Fibroblast of lung (primary cell): ENCODE data around the gene PIK3CD. TPM values are rescaled to one million over a fixed set of nuclear protein-coding genes. Genes with fewer than 3 reads are reported as not detected.

Source experiments
- DNase-seq, 2 donors: peaks; one replicate each; pipeline versions ENCODE4 v3.0.0 to v3.0.0-alpha.2; 2010; ENCODE audit warnings: low read depth in 2 of 2
- H2AFZ ChIP-seq: 2 replicates; pipeline ENCODE4 v1.5.1; 2012; ENCODE audit warnings: low read length, control low read depth, inconsistent platforms
- H3K27ac ChIP-seq: 2 replicates; pipeline ENCODE4 v1.5.1; 2011; ENCODE audit warnings: low read length, control low read depth; ENCODE audit not compliant: insufficient read depth
- H3K27me3 ChIP-seq: 2 replicates; pipeline ENCODE4 v1.5.1; 2011; ENCODE audit warnings: mild to moderate bottlenecking, low read length; ENCODE audit not compliant: control insufficient read depth, insufficient read depth
- H3K36me3 ChIP-seq: 2 replicates; pipeline ENCODE4 v1.5.1; 2011; ENCODE audit warnings: low read length; ENCODE audit not compliant: control insufficient read depth, insufficient read depth
- H3K4me1 ChIP-seq: 2 replicates; pipeline ENCODE4 v1.5.1; 2011; ENCODE audit warnings: low read length; ENCODE audit not compliant: control insufficient read depth, insufficient read depth; ENCODE audit errors: extremely low read depth
- H3K4me2 ChIP-seq: 2 replicates; pipeline ENCODE4 v1.5.1; 2011; ENCODE audit warnings: low read length, control low read depth; ENCODE audit not compliant: insufficient read depth; ENCODE audit errors: extremely low read depth
- H3K4me3 ChIP-seq, 4 experiments: fragments of 200-600 bp in 1 of 4; sonication (generic) in 1 of 4; replicated peaks in 1 of 4; 2 replicates each; pipeline ENCODE4 v1.5.1; 2011 to 2016; ENCODE audit warnings: low read length in 4 of 4, low read depth in 3 of 4, mild to moderate bottlenecking in 3 of 4, control low read depth in 2 of 4, inconsistent platforms in 1 of 4, mixed read lengths in 1 of 4; ENCODE audit not compliant: insufficient read depth in 1 of 4; ENCODE audit errors: control extremely low read depth in 1 of 4
- H3K79me2 ChIP-seq: 2 replicates; pipeline ENCODE4 v1.5.1; 2012; ENCODE audit warnings: mild to moderate bottlenecking, low read length, inconsistent platforms; ENCODE audit not compliant: control insufficient read depth, insufficient read depth
- H3K9ac ChIP-seq: 2 replicates; pipeline ENCODE4 v1.5.1; 2011; ENCODE audit warnings: mild to moderate bottlenecking, low read length, control low read depth; ENCODE audit not compliant: insufficient read depth
- H3K9me3 ChIP-seq: 2 replicates; pipeline ENCODE4 v1.5.1; 2012; ENCODE audit warnings: low read depth, low read length; ENCODE audit not compliant: control insufficient read depth, insufficient read depth
- H4K20me1 ChIP-seq: 2 replicates; pipeline ENCODE4 v1.5.1; 2011; ENCODE audit warnings: low read length; ENCODE audit not compliant: control insufficient read depth, insufficient read depth; ENCODE audit errors: extremely low read depth
- EZH2 ChIP-seq: IDR thresholded peaks from 2 replicates; pipeline ENCODE4 v1.5.1; 2012; ENCODE audit warnings: low read length, control low read depth, mild to moderate bottlenecking; ENCODE audit errors: missing control alignments
- polyA plus RNA-seq, 2 donors: library from polyadenylated mRNA; depleted of rRNA in 1 of 2; stranded (reverse) in 1 of 2; unstranded in 1 of 2; fragments of >200 nt; gene quantifications; 2 replicates each; pipeline ENCODE4 v1.2.1, GENCODE V29; 2011 to 2012; ENCODE audit warnings: missing spikeins in 1 of 2
- total RNA-seq: library from RNA; depleted of rRNA; stranded (reverse); fragments of >200 nt; gene quantifications from 2 replicates; pipeline ENCODE4 v1.2.1, GENCODE V29; 2014
- TF ChIP-seq, protein P1 (sequence below), 2 donors: IDR thresholded peaks in 1 of 2; conservative IDR thresholded peaks in 1 of 2; 1 replicate in 1 of 2; 2 replicates in 1 of 2; pipeline ENCODE4 v1.5.1; 2011 to 2012; ENCODE audit warnings: low read length in 2 of 2, control low read depth in 1 of 2, inconsistent platforms in 1 of 2, low read depth in 1 of 2, mild to moderate bottlenecking in 1 of 2

Gene PIK3CD
- total and polyA plus RNA-seq, 2 donors (not counting 1 experiment from before 2014, with no cell fraction given): 2.8 to 6.4 TPM

DNA sequence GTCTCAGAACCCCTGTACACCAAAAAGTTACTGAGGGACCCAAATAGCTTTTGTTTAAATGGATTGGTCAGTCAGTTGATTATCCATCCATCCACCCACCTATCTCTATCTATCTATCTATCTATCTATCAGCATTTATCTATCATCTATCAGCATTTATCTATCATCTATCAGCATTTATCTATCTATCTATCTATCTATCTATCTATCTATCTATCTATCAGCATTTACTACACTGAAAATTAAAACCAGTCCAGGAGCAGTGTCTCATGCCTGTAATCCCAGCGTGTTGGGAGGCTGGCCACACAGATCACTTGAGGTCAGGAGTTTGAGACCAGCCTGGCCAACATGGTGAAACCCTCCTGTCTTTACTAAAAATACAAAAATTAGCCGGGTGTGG lies 125.2 kb downstream of the PIK3CD start:
- H3K27ac ChIP-seq: no peak overlapping the region
- no peak overlapping the region for H3K9ac ChIP-seq
- H3K36me3 ChIP-seq: peaks cover 2% of the 10 kb centered on the region
- H3K9me3 ChIP-seq: no peaks in the 10 kb centered on the region
- H4K20me1 ChIP-seq: no peaks in the 10 kb centered on the region
- no peak for DNase-seq
- TF ChIP-seq, protein P1, sequence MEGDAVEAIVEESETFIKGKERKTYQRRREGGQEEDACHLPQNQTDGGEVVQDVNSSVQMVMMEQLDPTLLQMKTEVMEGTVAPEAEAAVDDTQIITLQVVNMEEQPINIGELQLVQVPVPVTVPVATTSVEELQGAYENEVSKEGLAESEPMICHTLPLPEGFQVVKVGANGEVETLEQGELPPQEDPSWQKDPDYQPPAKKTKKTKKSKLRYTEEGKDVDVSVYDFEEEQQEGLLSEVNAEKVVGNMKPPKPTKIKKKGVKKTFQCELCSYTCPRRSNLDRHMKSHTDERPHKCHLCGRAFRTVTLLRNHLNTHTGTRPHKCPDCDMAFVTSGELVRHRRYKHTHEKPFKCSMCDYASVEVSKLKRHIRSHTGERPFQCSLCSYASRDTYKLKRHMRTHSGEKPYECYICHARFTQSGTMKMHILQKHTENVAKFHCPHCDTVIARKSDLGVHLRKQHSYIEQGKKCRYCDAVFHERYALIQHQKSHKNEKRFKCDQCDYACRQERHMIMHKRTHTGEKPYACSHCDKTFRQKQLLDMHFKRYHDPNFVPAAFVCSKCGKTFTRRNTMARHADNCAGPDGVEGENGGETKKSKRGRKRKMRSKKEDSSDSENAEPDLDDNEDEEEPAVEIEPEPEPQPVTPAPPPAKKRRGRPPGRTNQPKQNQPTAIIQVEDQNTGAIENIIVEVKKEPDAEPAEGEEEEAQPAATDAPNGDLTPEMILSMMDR (conservative IDR thresholded peaks at IDR 0.05 in 1 of 2, IDR thresholded peaks at IDR 0.05 in 1 of 2; ENCODE audit: low read depth in 1 of 2, low read length in 2 of 2): no peak
- TF ChIP-seq EZH2: no peak
- no peaks in the 10 kb centered on the region for H3K79me2 ChIP-seq
- no peak overlapping the region for H2AFZ ChIP-seq
- H3K4me2 ChIP-seq: no peak overlapping the region
- no peaks in the 10 kb centered on the region for H3K27me3 ChIP-seq
- H3K4me3 ChIP-seq: no peak overlapping the region
- H3K4me1 ChIP-seq: no peaks in the 10 kb centered on the region

Other genes with a start within 250 kb of the PIK3CD start
- 4.8 and 4.9 TPM in 2 replicates for gene SLC25A33, start 112.3 kb upstream of the PIK3CD start, total RNA-seq
- gene SLC25A33, start 112.3 kb upstream of the PIK3CD start, polyA plus RNA-seq: 3.5 and 4.6 TPM in 2 replicates
- gene TMEM201, start 62.8 kb upstream of the PIK3CD start, total RNA-seq: 2.8 TPM in 2 replicates
- 1.7 and 3.2 TPM in 2 replicates for gene TMEM201, start 62.8 kb upstream of the PIK3CD start, polyA plus RNA-seq
- gene CLSTN1, start 172.2 kb downstream of the PIK3CD start, total RNA-seq: 78.6 and 115 TPM in 2 replicates
- gene CLSTN1, start 172.2 kb downstream of the PIK3CD start, polyA plus RNA-seq: 57.4 and 65.3 TPM in 2 replicates